ENCODE measurements around the gene EIF4A3. TPM values are rescaled to one million over a fixed set of nuclear protein-coding genes. Genes with fewer than 3 reads are reported as not detected.

The EIF4A3 gene
- total and polyA plus RNA-seq, 2 experiments from 2014 or later, result 81.7 to 107 TPM

DNA sequence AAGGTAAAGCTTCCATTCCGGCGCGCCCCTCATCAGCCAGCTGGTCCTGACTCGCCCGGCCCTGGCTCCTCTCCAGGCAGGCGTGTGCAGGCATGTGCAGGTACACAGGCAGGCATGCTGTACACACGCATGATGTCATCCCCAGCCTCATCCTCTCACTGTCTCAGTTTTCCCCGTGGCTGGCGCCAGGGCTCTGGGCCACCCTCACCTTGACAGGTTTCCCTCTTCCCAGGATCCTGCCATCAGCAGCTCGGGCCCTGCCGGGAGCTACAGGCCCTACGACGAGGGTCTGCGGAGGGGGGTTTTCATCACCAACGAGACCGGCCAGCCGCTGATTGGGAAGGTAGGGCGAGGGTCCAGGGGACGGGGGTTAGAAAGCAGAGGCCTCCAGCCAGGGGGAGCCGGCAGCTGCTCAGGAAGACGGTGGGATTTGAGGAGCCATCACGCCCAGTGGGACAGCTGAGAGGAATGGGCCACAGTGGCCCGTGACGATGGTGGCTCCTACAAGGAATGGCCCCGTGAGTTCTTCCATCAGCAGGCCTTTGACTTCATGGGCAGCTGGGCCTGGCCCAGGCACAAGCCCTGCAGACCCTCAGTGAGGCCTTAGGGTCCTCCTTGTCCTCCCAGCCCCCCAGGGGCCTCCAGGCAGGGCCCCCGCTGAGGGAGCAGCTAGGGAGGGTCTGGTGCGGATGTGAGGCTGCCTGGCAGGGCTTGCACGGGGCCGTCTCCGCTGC, 37.0 kb downstream of the EIF4A3 start:
- TF ChIP-seq, protein P1, sequence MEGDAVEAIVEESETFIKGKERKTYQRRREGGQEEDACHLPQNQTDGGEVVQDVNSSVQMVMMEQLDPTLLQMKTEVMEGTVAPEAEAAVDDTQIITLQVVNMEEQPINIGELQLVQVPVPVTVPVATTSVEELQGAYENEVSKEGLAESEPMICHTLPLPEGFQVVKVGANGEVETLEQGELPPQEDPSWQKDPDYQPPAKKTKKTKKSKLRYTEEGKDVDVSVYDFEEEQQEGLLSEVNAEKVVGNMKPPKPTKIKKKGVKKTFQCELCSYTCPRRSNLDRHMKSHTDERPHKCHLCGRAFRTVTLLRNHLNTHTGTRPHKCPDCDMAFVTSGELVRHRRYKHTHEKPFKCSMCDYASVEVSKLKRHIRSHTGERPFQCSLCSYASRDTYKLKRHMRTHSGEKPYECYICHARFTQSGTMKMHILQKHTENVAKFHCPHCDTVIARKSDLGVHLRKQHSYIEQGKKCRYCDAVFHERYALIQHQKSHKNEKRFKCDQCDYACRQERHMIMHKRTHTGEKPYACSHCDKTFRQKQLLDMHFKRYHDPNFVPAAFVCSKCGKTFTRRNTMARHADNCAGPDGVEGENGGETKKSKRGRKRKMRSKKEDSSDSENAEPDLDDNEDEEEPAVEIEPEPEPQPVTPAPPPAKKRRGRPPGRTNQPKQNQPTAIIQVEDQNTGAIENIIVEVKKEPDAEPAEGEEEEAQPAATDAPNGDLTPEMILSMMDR (IDR thresholded peaks at IDR 0.05; ENCODE audit: poor library complexity), result no peak
- TF ChIP-seq EZH2phosphoT487 (IDR thresholded peaks at IDR 0.05; ENCODE audit: low read depth, severe bottlenecking, unreplicated experiment), result no peak
- TF ChIP-seq EZH2 (IDR thresholded peaks at IDR 0.05; ENCODE audit: borderline replicate concordance), result no peak
- Histone ChIP-seq H3K36me3 (replicated peaks; ENCODE audit: insufficient read depth, low read depth) (no peaks in the 10 kb centered on the region), H3K4me1 (ENCODE audit: insufficient read depth) (no peaks in the 10 kb centered on the region), H3K27me3 (no peaks in the 10 kb centered on the region), H3K9me2 (replicated peaks; ENCODE audit: insufficient read depth) (no peaks in the 10 kb centered on the region), H3K27ac (no peak overlapping the region), H4K20me1 (ENCODE audit: insufficient read depth, poor library complexity, severe bottlenecking) (no peaks in the 10 kb centered on the region), H3K9me3 (ENCODE audit: low read depth) (no peaks in the 10 kb centered on the region), H3K4me2 (no peak overlapping the region), H3K4me3 (no peak overlapping the region), H2AFZ (no peak overlapping the region), H3K79me2 (no peaks in the 10 kb centered on the region)
- DNase-seq (ENCODE audit: low spot score), result peak; percentile 15
- 91% methylated on average over 30 of the region's 30 CpGs for WGBS (ENCODE audit: low lambda C conversion rate, missing lambda C conversion rate)

DNA sequence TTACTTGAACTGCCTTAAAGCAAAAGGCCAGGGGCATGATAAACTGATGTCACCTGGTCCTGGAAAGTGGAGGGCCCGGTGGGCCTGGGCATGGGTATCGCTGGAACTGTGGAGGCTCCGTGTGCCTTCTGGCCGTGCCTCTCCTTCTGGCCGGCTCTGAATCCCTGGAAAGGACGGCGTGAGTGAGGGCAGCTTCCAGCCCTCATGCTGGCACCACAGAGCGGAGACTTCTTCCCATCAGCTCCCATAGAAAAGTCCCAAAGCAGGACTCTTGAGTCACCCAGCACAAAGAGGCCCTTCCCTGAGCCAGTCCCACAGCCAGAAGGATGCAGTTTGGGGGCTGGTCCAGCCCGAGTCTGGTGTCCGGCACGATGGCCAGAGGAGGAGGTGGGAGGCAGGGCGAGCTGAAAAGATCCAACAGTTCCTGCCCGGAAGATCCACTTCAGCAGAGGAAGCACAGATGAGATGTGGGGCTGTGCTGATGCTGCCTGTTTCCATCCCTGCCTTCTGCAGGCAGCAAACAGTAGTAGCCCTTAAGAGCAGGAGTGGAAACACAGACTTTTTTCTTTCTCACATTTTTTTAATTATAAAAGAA, 37.8 kb downstream of the EIF4A3 start:
- WGBS (ENCODE audit: low lambda C conversion rate, missing lambda C conversion rate), result 96% methylated on average over 13 of the region's 13 CpGs
- peak; percentile 2 for DNase-seq (ENCODE audit: low spot score)

DNA sequence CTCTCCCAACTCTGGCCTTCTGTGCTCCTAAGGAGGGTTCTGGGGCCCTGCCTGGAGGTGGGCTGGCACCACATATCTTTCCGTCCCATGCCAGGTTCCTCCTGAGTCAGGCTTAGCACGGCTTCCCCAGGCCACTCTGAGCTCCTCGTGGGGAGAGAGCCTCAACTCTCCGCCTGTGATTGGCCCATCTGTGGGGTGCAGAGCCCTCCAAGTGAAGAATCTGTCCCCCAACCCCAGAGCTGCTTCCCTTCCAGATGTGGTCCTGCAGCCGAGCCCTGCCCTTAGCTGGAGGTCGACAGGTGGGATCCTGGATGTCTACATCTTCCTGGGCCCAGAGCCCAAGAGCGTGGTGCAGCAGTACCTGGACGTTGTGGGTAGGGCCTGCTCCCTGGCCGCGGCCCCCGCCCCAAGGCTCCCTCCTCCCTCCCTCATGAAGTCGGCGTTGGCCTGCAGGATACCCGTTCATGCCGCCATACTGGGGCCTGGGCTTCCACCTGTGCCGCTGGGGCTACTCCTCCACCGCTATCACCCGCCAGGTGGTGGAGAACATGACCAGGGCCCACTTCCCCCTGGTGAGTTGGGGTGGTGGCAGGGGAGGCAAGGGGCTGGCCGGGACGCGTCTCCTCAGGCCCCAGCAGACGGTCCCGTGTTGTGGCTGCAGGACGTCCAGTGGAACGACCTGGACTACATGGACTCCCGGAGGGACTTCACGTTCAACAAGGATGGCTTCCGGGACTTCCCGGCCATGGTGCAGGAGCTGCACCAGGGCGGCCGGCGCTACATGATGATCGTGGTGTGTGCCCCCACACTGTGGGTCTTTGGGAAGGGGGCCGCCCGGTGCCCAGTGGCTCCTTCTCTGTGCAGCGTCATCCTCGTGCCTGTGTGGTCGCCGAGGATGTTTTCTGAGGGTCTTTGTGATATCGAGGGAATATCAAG, 38.6 kb downstream of the EIF4A3 start:
- H3K27ac ChIP-seq, result no peak overlapping the region
- H3K79me2 ChIP-seq, result no peaks in the 10 kb centered on the region
- H3K9me2 ChIP-seq (replicated peaks; ENCODE audit: insufficient read depth), result no peaks in the 10 kb centered on the region
- no peak overlapping the region for H2AFZ ChIP-seq
- H3K27me3 ChIP-seq, result no peaks in the 10 kb centered on the region
- no peaks in the 10 kb centered on the region for H4K20me1 ChIP-seq (ENCODE audit: insufficient read depth, poor library complexity, severe bottlenecking)
- H3K36me3 ChIP-seq (replicated peaks; ENCODE audit: insufficient read depth, low read depth), result no peaks in the 10 kb centered on the region
- TF ChIP-seq, protein P1 (IDR thresholded peaks at IDR 0.05; ENCODE audit: poor library complexity), result no peak
- TF ChIP-seq EZH2 (IDR thresholded peaks at IDR 0.05; ENCODE audit: borderline replicate concordance) (no peak), EZH2phosphoT487 (IDR thresholded peaks at IDR 0.05; ENCODE audit: low read depth, severe bottlenecking, unreplicated experiment) (no peak)
- no peak overlapping the region for H3K4me2 ChIP-seq
- H3K4me3 ChIP-seq, result no peak overlapping the region
- no peaks in the 10 kb centered on the region for H3K9me3 ChIP-seq (ENCODE audit: low read depth)
- peak; percentile 3 for DNase-seq (ENCODE audit: low spot score)
- 91% methylated on average over 29 of the region's 40 CpGs for WGBS (ENCODE audit: low lambda C conversion rate, missing lambda C conversion rate)
- H3K4me1 ChIP-seq (ENCODE audit: insufficient read depth), result no peaks in the 10 kb centered on the region

More for the DNA sequence above, 37.8 kb downstream of the EIF4A3 start:
- Histone ChIP-seq H3K4me2 (no peak overlapping the region), H3K27me3 (no peaks in the 10 kb centered on the region), H3K4me1 (ENCODE audit: insufficient read depth) (no peaks in the 10 kb centered on the region), H3K9me2 (replicated peaks; ENCODE audit: insufficient read depth) (no peaks in the 10 kb centered on the region), H2AFZ (no peak overlapping the region), H3K4me3 (no peak overlapping the region), H3K27ac (no peak overlapping the region), H3K36me3 (replicated peaks; ENCODE audit: insufficient read depth, low read depth) (no peaks in the 10 kb centered on the region), H3K9me3 (ENCODE audit: low read depth) (no peaks in the 10 kb centered on the region), H3K79me2 (no peaks in the 10 kb centered on the region), H4K20me1 (ENCODE audit: insufficient read depth, poor library complexity, severe bottlenecking) (no peaks in the 10 kb centered on the region)
- TF ChIP-seq EZH2phosphoT487 (IDR thresholded peaks at IDR 0.05; ENCODE audit: low read depth, severe bottlenecking, unreplicated experiment), result no peak
- TF ChIP-seq, protein P1 (IDR thresholded peaks at IDR 0.05; ENCODE audit: poor library complexity), result no peak
- TF ChIP-seq EZH2 (IDR thresholded peaks at IDR 0.05; ENCODE audit: borderline replicate concordance), result no peak

Measured in hepatocyte (in vitro differentiated cells).